Measurements from ENCODE around the gene RAPGEF3.
A peak's percentile ranks its signal among the peaks of the same experiment; 100 is the strongest.

Gene RAPGEF3

GRCh38 chr12:47740606-47741339 is 17.9 kb downstream of the RAPGEF3 start:
- Histone ChIP-seq H3K79me2 (ENCODE audit: insufficient read depth, low read length) (peaks cover 3% of the 10 kb centered on the region; the same call in 1 of the 2 replicates), H2AFZ (ENCODE audit: low read length) (no peak overlapping the region), H4K20me1 (ENCODE audit: insufficient read depth, low read length, poor library complexity, severe bottlenecking) (no peaks in the 10 kb centered on the region), H3K4me2 (ENCODE audit: low read depth, low read length, poor library complexity, severe bottlenecking) (peak overlapping the region; percentile 88), H3K4me3 (ENCODE audit: low read length, poor library complexity, severe bottlenecking) (peak overlapping the region; percentile 57), H3F3A (ENCODE audit: low read depth) (peaks cover 4% of the 10 kb centered on the region; the same call in 1 of the 2 replicates), H3K9me3 (ENCODE audit: insufficient read depth, low read depth, low read length) (no peaks in the 10 kb centered on the region), H3K27me3 (ENCODE audit: insufficient read depth, low read length, poor library complexity, severe bottlenecking) (no peaks in the 10 kb centered on the region), H3K4me1 (ENCODE audit: insufficient read depth, low read length, poor library complexity, severe bottlenecking) (peaks cover 42% of the 10 kb centered on the region), H3K9me2 (replicated peaks; ENCODE audit: low read depth, low read length) (no peaks in the 10 kb centered on the region), H3K9ac (ENCODE audit: low read depth, low read length, poor library complexity, severe bottlenecking) (peak overlapping the region; percentile 77), H3K36me3 (ENCODE audit: insufficient read depth, low read length) (no peaks in the 10 kb centered on the region)
- TF ChIP-seq EZH2phosphoT487 (IDR thresholded peaks at IDR 0.05; ENCODE audit: borderline replicate concordance) (no peak), CTCF (conservative IDR thresholded peaks at IDR 0.05; ENCODE audit: low read length) (no peak)

- TF ChIP-seq EZH2phosphoT487 (IDR thresholded peaks at IDR 0.05; ENCODE audit: borderline replicate concordance) = no peak
- TF ChIP-seq CTCF (conservative IDR thresholded peaks at IDR 0.05; ENCODE audit: low read length) = no peak
- H3K9me3 ChIP-seq (ENCODE audit: insufficient read depth, low read depth, low read length) = no peaks in the 10 kb centered on the region
- no peak overlapping the region for H2AFZ ChIP-seq (ENCODE audit: low read length)
- peaks cover 42% of the 10 kb centered on the region for H3K4me1 ChIP-seq (ENCODE audit: insufficient read depth, low read length, poor library complexity, severe bottlenecking)
- H3K79me2 ChIP-seq (ENCODE audit: insufficient read depth, low read length) = peaks cover 3% of the 10 kb centered on the region; the same call in 1 of the 2 replicates
- H3K27me3 ChIP-seq (ENCODE audit: insufficient read depth, low read length, poor library complexity, severe bottlenecking) = no peaks in the 10 kb centered on the region
- H3K4me2 ChIP-seq (ENCODE audit: low read depth, low read length, poor library complexity, severe bottlenecking) = peak overlapping the region; percentile 88
- H4K20me1 ChIP-seq (ENCODE audit: insufficient read depth, low read length, poor library complexity, severe bottlenecking) = no peaks in the 10 kb centered on the region
- H3K9ac ChIP-seq (ENCODE audit: low read depth, low read length, poor library complexity, severe bottlenecking) = peak overlapping the region; percentile 77
- no peaks in the 10 kb centered on the region for H3K36me3 ChIP-seq (ENCODE audit: insufficient read depth, low read length)
- no peaks in the 10 kb centered on the region for H3K9me2 ChIP-seq (replicated peaks; ENCODE audit: low read depth, low read length)
- H3F3A ChIP-seq (ENCODE audit: low read depth) = peaks cover 4% of the 10 kb centered on the region; the same call in 1 of the 2 replicates
- no peak overlapping the region for H3K4me3 ChIP-seq (ENCODE audit: low read length, poor library complexity, severe bottlenecking)
Observed at GRCh38 chr12:47739979-47740378, 18.7 kb downstream of the RAPGEF3 start.

GRCh38 chr12:47739297-47739696 is 19.4 kb downstream of the RAPGEF3 start:
- Histone ChIP-seq H3F3A (ENCODE audit: low read depth) (peaks cover 4% of the 10 kb centered on the region; the same call in 1 of the 2 replicates), H3K9me2 (replicated peaks; ENCODE audit: low read depth, low read length) (no peaks in the 10 kb centered on the region), H3K27me3 (ENCODE audit: insufficient read depth, low read length, poor library complexity, severe bottlenecking) (no peaks in the 10 kb centered on the region), H3K4me1 (ENCODE audit: insufficient read depth, low read length, poor library complexity, severe bottlenecking) (peaks cover 42% of the 10 kb centered on the region), H3K9ac (ENCODE audit: low read depth, low read length, poor library complexity, severe bottlenecking) (peak overlapping the region; percentile 77), H3K36me3 (ENCODE audit: insufficient read depth, low read length) (no peaks in the 10 kb centered on the region), H3K4me3 (ENCODE audit: low read length, poor library complexity, severe bottlenecking) (no peak overlapping the region), H2AFZ (ENCODE audit: low read length) (no peak overlapping the region), H3K4me2 (ENCODE audit: low read depth, low read length, poor library complexity, severe bottlenecking) (peak overlapping the region; percentile 33), H3K9me3 (ENCODE audit: insufficient read depth, low read depth, low read length) (no peaks in the 10 kb centered on the region), H3K79me2 (ENCODE audit: insufficient read depth, low read length) (peaks cover 3% of the 10 kb centered on the region; the same call in 1 of the 2 replicates), H4K20me1 (ENCODE audit: insufficient read depth, low read length, poor library complexity, severe bottlenecking) (no peaks in the 10 kb centered on the region)
- no peak for TF ChIP-seq CTCF (conservative IDR thresholded peaks at IDR 0.05; ENCODE audit: low read length)
- no peak for TF ChIP-seq EZH2phosphoT487 (IDR thresholded peaks at IDR 0.05; ENCODE audit: borderline replicate concordance)
